Ectodermal cell (in vitro differentiated cells): ENCODE measurements around the gene ST6GALNAC6. TPM values are rescaled to one million over a fixed set of nuclear protein-coding genes. Genes with fewer than 3 reads are reported as not detected.

ENCODE experiments used
- H3K27ac ChIP-seq: 2 replicates; pipeline ENCODE4 v1.7.0; 2013; ENCODE audit warnings: mild to moderate bottlenecking, low read depth, low read length; ENCODE audit not compliant: insufficient read depth, poor library complexity, severe bottlenecking
- H3K27me3 ChIP-seq: 2 replicates; pipeline ENCODE4 v1.7.0; 2013; ENCODE audit warnings: mild to moderate bottlenecking, low read length; ENCODE audit not compliant: insufficient read depth, control insufficient read depth, poor library complexity, severe bottlenecking
- H3K36me3 ChIP-seq: one replicate; pipeline ENCODE4 v1.7.0; 2013; ENCODE audit warnings: low read length; ENCODE audit not compliant: control insufficient read depth, insufficient read depth
- H3K4me1 ChIP-seq: one replicate; pipeline ENCODE4 v1.7.0; 2013; ENCODE audit warnings: low read length; ENCODE audit not compliant: control insufficient read depth, insufficient read depth
- H3K4me3 ChIP-seq: 2 replicates; pipeline ENCODE4 v1.7.0; 2013; ENCODE audit warnings: low read depth, low read length, control low read depth; ENCODE audit not compliant: insufficient read depth
- H3K9me3 ChIP-seq: 2 replicates; pipeline ENCODE4 v1.7.0; 2013; ENCODE audit warnings: mild to moderate bottlenecking, low read length, moderate library complexity; ENCODE audit not compliant: control insufficient read depth
- WGBS, 2 experiments: methylation state at CpG; one replicate each; pipeline ENCODE4 v1.1.7; 2013; ENCODE audit warnings: missing lambda C conversion rate in 2 of 2; 5-methylcytosine and 5-hydroxymethylcytosine counted together
- polyA plus RNA-seq, 4 experiments: library from polyadenylated mRNA; stranded (reverse); fragments of 50-300 nt; gene quantifications; one replicate each; pipeline ENCODE4 v1.2.3, GENCODE V29; 2013

Gene ST6GALNAC6
- 33.3 TPM for polyA plus RNA-seq (2013, experiment 1 of 4)
- 31.3 TPM for polyA plus RNA-seq (2013, experiment 2 of 4)
- 26.3 TPM for polyA plus RNA-seq (2013, experiment 3 of 4)
- 29.3 TPM for polyA plus RNA-seq (2013, experiment 4 of 4)

- H3K27me3 ChIP-seq: no peaks in the 10 kb centered on the region
- H3K27ac ChIP-seq: no peak within 1 kb of the TSS
- peaks cover 17% of the 10 kb centered on the region for H3K36me3 ChIP-seq
- H3K4me1 ChIP-seq: peaks cover 21% of the 10 kb centered on the region
- H3K9me3 ChIP-seq: no peaks in the 10 kb centered on the region
- 2% methylated on average over 88 to 89 of the region's 89 CpGs for WGBS, 2 experiments
- peak within 1 kb of the TSS; percentile 84 for H3K4me3 ChIP-seq
Measured at GRCh38 chr9:127899128-127899943, at the start of gene ST6GALNAC6. Gene ST6GALNAC6 (minus strand): TSS chr9:127899603. CDS start chr9:127897981, 1,622 bp downstream.

- H3K27ac ChIP-seq: no peak overlapping the region
- no peak overlapping the region for H3K4me3 ChIP-seq
- H3K27me3 ChIP-seq: no peaks in the 10 kb centered on the region
- WGBS, 2 experiments: 87 to 89% methylated on average over 17 of the region's 17 CpGs
- H3K4me1 ChIP-seq: peaks cover 9% of the 10 kb centered on the region
- no peaks in the 10 kb centered on the region for H3K36me3 ChIP-seq
- H3K9me3 ChIP-seq: no peaks in the 10 kb centered on the region
Measured at GRCh38 chr9:127947841-127948710, 48.7 kb upstream of the ST6GALNAC6 start.

GRCh38 chr9:127946728-127947127 is 47.3 kb upstream of the ST6GALNAC6 start:
- Histone ChIP-seq H3K4me3 (no peak overlapping the region), H3K4me1 (peaks cover 17% of the 10 kb centered on the region), H3K9me3 (no peaks in the 10 kb centered on the region), H3K27ac (no peak overlapping the region), H3K36me3 (peaks cover 7% of the 10 kb centered on the region), H3K27me3 (no peaks in the 10 kb centered on the region)
- WGBS, 2 experiments: 86 to 90% methylated on average over 3 of the region's 3 CpGs

- H3K27ac ChIP-seq: no peak overlapping the region
- H3K36me3 ChIP-seq: peaks cover 7% of the 10 kb centered on the region
- WGBS, 2 experiments: 95 to 96% methylated on average over 9 of the region's 9 CpGs
Measured at GRCh38 chr9:127945942-127946341, 46.5 kb upstream of the ST6GALNAC6 start.

GRCh38 chr9:127945338-127945737 is 45.9 kb upstream of the ST6GALNAC6 start:
- H3K36me3 ChIP-seq: peaks cover 7% of the 10 kb centered on the region
- H3K4me3 ChIP-seq: no peak overlapping the region
- WGBS, 2 experiments: 96% methylated on average over 24 of the region's 24 CpGs
- H3K4me1 ChIP-seq: peaks cover 10% of the 10 kb centered on the region
- no peaks in the 10 kb centered on the region for H3K9me3 ChIP-seq
- no peaks in the 10 kb centered on the region for H3K27me3 ChIP-seq
- no peak overlapping the region for H3K27ac ChIP-seq

More at GRCh38 chr9:127945942-127946341, 46.5 kb upstream of the ST6GALNAC6 start:
- no peaks in the 10 kb centered on the region for H3K9me3 ChIP-seq
- H3K4me3 ChIP-seq: no peak overlapping the region
- H3K4me1 ChIP-seq: peaks cover 13% of the 10 kb centered on the region
- no peaks in the 10 kb centered on the region for H3K27me3 ChIP-seq

GRCh38 chr9:127944586-127945218 is 45.3 kb upstream of the ST6GALNAC6 start:
- Histone ChIP-seq H3K4me3 (no peak overlapping the region), H3K27ac (no peak overlapping the region), H3K4me1 (peaks cover 10% of the 10 kb centered on the region), H3K27me3 (no peaks in the 10 kb centered on the region), H3K9me3 (no peaks in the 10 kb centered on the region), H3K36me3 (peaks cover 7% of the 10 kb centered on the region)
- WGBS, 2 experiments: 95 to 97% methylated on average over 38 of the region's 38 CpGs

- Histone ChIP-seq H3K27me3 (no peaks in the 10 kb centered on the region), H3K27ac (no peak overlapping the region), H3K4me3 (no peak overlapping the region), H3K36me3 (peaks cover 7% of the 10 kb centered on the region), H3K4me1 (peaks cover 10% of the 10 kb centered on the region), H3K9me3 (no peaks in the 10 kb centered on the region)
- WGBS, 2 experiments: 35 to 37% methylated on average over 12 to 13 of the region's 13 CpGs
Measured at GRCh38 chr9:127943731-127944144, 44.3 kb upstream of the ST6GALNAC6 start.

GRCh38 chr9:127943011-127943662 is 43.7 kb upstream of the ST6GALNAC6 start:
- Histone ChIP-seq H3K27ac (no peak overlapping the region), H3K36me3 (peaks cover 7% of the 10 kb centered on the region), H3K4me3 (no peak overlapping the region), H3K4me1 (peaks cover 8% of the 10 kb centered on the region), H3K9me3 (no peaks in the 10 kb centered on the region), H3K27me3 (no peaks in the 10 kb centered on the region)
- WGBS, 2 experiments: 90 to 94% methylated on average over 14 of the region's 14 CpGs

GRCh38 chr9:127942216-127943010 is 43.0 kb upstream of the ST6GALNAC6 start:
- Histone ChIP-seq H3K9me3 (no peaks in the 10 kb centered on the region), H3K4me3 (no peak overlapping the region), H3K27ac (no peak overlapping the region), H3K4me1 (peaks cover 8% of the 10 kb centered on the region), H3K27me3 (no peaks in the 10 kb centered on the region), H3K36me3 (peaks cover 7% of the 10 kb centered on the region)
- WGBS, 2 experiments: 75% methylated on average over 18 of the region's 18 CpGs
